Stimulated activated CD8-positive, alpha-beta memory T cell treated with anti-CD3 and anti-CD28 coated beads, Interleukin-2, amount 100 ng/mL, for 48 hours (primary cell): ENCODE data around the gene UBE2V1.
"Not testable (repeated sequence)": the region's sequence is repeated elsewhere in the genome, so short reads cannot be mapped to it uniquely, and the experiment has no call there.

Experiments
- DNase-seq, 2 donors: peaks; one replicate each; pipeline ENCODE4 v3.0.0-alpha.2; 2020; ENCODE audit warnings: low read depth in 2 of 2

The UBE2V1 gene

DNA sequence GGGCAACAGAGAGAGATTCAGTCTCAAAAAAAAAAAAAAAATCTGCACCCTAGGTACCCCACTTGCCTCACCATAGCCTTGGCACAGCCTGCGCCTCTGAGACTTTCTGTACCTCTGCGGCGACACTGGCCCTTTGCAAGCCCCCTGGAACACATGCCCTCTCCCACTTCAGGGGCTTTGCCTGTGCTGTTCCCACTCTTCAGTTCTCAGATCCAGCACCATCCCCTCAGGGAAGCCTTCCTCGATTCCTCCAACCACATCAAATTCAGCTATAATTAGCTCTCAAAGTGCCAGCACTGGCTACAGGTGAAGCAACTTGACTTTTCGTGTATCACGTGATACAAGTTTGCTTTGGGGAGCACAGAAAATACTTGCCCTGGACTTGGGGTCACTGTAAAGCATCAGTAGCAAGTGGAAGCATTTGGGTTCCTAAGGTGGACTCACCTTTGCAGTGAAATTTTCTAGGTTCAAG is 2.1 kb upstream of the UBE2V1 start:
- no peak for DNase-seq

GRCh38 chr20:50113420-50114224 is 672 bp upstream of the UBE2V1 start:
- DNase-seq, result no peak

DNA sequence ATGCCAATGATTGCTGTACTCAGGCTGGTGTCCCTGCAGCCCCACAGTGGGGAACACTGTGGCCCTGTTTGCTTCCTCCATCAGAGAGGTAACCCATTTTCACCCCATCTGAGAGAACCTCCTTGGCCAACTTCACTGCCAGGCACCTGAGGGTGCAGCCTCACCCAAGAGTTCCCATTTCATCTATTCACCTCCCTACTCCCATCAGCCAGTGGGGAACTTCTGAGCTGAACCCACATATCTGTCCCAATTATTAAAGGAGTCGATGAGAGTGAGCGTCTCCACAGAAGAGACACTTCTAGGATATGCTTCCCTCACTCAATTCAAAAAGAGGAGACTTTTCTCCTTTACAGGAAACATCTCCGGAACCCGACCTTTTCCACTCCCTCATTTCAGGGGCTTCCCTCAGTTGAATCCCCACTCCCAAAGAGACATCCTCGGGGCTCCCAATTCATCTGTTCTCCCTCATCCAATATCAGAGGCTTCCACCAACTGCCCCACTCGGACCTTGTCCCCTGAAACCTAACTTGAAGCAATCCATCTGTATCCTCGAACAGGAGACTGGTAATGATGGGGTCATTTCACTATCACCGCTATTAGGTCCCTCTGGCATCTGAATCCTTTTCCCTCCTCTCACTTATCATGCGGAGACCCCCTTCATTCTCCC is 988 bp downstream of the UBE2V1 start:
- DNase-seq, result no peak

DNA sequence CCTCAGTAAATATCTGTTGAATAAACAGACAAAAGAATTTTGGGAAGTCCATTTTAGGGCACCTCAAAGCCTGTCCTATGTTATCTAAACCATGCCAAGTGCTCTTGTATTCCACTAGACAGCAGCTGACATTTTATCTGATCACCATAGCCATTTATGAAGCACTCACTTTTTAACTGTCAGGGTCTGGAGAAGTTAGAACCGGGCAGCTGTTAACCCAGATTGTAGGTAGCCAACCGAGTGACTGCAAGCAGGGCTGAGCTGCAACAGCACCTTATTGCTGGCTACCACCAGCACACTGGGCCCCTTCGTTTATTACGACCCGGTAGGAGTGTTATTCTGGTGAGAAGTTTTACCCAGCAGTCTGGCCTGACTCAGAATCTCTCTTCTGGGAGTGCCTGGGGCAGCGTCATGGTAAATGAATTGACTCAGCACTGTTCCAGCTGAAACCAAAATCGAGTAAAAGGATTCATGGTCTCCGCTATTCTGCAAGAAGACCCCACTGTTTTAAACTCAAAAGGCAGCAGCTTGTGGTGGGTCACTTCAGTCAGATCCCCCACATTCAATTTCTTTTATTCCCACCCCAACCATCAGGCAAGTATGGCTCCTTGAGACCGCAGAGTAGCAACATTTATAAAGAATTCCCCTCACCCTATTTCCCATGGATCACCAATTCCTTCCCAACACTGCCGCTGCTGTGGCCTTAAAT is 1.7 kb downstream of the UBE2V1 start:
- peak; percentile 24 to 42 for DNase-seq

DNA sequence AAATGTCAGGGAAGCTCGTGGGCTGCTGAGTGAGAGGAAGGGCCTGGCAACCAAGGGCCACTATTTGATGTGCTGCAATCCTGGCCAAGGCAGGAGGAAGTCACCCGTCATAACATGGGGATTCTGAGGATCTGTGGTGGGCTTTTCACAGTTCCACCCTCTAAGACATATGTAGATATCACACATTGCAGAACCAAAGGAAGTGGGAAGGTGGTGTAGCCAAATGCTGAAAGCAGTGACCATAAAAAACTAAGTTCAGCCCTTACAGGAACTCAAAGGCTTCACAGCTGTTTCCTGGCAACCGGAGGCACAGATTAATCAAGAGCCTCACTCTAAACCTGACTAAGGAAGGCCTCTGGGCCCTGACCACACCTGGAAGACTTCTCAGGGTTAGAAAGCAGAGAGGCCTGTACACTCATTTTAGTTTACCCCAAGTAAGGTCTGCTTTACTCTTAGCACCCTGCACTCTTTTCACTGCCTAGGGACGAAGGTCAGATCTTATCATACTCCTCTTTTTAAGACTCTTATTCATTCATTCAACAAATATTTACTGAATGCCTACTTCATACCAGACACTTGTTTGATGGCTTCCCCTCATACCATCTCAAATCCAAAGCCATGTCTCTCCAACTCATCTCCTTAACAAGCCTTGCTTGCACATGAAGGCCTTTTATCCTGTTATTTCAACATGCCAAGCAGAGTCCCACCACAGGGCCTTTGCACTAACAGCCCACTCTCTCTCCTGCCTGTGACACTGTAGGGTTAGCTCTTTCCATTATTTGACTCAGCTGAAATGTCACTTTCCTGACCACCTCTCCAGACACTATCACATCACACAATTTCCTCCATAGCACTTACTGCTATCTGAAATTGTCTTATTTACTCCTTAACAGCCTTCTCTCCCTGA is 2.6 kb downstream of the UBE2V1 start:
- DNase-seq, result peak in 1 of 2 donors; percentile 33

DNA sequence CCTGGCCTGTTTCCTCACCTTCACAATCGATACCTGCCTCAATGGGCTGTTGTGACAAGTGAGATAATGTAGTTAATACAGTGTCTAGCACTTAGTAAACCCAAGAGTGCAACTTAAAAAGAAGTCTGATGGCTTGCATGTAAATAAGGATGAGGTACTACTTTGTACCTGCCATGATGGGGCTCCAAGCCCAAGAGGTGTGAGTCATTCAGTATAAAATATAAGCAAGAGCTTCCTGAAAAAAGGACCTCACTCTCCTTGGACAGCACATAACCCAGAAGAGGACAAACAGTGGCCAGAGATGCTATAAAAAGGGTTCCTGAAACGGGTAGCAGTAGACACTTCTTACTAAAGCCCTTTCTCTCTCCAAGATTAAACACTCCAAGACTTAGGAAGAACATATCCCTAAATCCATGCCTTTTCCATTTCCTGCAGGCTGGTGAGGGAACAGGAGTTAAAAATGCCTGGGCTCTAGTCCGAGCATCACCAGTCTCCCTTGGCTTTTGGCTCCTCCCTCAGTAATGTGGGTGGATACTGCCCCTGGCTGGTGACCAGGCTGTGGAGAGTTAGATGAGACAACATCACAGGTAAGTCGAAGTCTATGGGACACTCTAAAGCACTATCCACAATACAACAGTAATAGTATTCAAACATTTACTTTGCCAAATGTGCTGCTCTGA is 4.3 kb downstream of the UBE2V1 start:
- DNase-seq, result no peak

- DNase-seq, result no peak
These were observed 5.1 kb downstream of the UBE2V1 start for GRCh38 chr20:50107796-50108331.

DNA sequence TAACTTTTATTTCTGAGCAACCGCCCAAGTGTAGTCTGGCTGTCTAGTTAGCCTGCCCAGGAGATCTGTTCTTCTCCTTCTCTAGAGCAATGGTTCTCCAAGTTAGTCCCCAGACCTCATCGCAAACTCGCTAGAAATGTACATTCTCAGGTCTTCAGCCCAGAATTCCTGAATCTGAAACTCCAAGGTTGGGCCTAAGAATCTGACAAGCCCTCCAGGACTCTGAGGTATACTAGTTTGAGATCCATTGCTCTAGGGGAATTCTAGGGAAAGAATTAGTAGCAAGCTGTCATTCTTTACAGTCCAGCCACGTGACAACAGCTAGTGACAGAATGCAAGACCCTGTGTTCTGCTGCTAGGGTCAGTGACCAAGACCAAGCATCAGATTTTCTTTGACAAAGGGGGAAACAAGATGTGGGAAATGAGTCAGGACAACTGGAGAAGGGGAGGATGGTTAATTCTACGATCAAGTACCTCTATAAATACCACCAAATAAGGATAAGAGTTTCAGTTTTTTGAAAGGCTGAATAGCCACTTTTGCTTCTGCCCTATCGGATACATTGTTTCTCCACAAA is 5.8 kb downstream of the UBE2V1 start:
- DNase-seq, result no peak

- DNase-seq, result not testable (repeated sequence)
These were observed 6.3 kb downstream of the UBE2V1 start for GRCh38 chr20:50106669-50107068.

DNA sequence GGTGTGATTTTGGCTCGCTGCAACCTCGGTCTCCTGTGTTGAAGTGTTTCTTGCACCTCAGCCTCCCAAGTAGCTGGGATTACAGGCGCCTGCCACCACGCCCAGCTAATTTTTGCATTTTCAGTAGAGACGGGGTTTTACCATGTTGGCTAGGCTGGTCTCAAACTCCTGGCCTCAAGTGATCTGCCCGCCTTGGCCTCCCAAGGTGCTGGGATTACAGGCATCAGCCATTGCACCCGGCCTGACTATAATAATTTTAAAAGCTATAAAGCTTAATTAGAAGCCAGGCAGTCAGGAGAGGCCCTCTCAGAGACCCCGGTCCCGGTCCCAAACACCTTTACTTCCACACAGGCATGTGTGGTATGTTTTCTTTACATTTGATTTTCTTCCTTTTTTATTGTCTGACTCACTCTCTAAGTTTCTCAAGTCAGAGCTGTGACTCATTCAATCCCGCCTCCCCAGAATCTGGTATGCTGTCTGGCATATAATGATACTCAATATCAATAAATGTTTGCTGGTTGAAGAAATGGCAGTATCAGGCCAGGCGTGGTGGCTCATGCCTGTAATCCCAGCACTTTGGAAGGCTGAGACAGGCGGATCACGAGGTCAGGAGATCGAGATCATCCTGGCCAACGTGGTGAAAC is 9.4 kb downstream of the UBE2V1 start:
- not testable (repeated sequence) for DNase-seq

- not testable (repeated sequence) for DNase-seq
These were observed 10.4 kb downstream of the UBE2V1 start for GRCh38 chr20:50102551-50102950.

GRCh38 chr20:50101887-50102286 is 11.1 kb downstream of the UBE2V1 start:
- DNase-seq, result no peak

DNA sequence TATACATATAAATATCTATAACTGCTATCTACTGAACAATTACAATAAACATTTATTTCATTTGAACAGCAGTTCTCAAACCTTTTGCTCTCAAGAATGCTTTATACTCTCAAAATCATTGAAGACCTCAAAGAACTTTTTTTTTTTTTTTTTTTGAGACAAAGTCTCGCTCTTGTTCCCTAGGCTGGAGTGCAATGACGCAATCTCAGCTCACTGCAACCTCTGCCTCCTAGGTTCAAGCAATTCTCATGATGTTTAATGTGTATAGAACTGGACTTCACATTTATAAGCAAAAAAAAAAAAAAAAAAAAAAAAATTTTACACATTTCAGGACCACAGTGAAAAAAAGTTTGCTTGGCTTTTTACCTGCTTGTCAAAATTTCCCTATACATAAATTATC is 11.7 kb downstream of the UBE2V1 start:
- no peak for DNase-seq

- no peak for DNase-seq
These were observed 12.4 kb downstream of the UBE2V1 start for GRCh38 chr20:50100552-50100951.

DNA sequence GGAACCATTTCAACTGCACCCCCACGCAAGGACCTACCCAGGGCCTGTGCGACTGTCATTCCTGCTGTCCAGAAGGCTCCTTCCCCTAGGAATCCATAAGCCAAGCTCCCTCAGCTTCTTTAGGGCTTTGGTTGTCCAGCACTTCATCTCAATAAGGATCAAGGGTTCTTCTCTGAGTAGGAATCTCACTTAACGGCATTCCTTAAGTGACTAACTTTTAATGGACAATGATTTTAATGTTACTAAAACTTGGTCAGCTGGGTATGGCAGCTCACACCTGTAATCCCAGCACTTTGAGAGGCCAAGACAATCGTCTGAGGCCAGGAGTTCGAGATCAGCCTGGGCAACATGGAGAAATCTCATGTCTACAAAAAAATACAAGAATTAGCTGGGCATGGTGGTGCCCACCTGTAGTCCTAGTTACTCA is 13.4 kb downstream of the UBE2V1 start:
- DNase-seq, result no peak

GRCh38 chr20:50099113-50099512 is 13.8 kb downstream of the UBE2V1 start:
- no peak for DNase-seq

- no peak for DNase-seq
These were observed 14.7 kb downstream of the UBE2V1 start for GRCh38 chr20:50098259-50098658.

GRCh38 chr20:50097843-50098242 is 15.1 kb downstream of the UBE2V1 start:
- DNase-seq, result no peak

DNA sequence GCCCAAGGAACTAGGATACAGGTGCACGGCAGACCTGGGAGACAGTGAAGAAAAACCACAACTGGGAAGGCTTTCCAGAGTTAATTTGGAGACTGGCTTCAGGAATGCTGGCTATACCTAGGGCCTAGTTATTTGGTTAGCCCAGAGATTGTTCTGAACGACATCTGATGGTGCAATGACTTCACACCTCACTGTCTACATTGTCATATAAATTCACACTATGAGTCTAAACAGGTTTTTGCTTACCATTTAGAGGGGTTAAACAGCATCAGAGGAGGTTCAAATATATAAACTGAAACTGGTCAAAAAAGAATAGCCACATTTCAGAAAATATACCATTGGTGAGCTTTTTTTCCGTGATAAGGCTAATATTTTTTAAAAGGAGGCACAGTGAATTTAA is 16.7 kb downstream of the UBE2V1 start:
- no peak for DNase-seq
